Fibroblast of lung (primary cell): Measurements from ENCODE around the gene H6PD.

Experiments
- EZH2 ChIP-seq: IDR thresholded peaks from 2 replicates; pipeline ENCODE4 v1.5.1; 2012; ENCODE audit warnings: low read length, control low read depth, mild to moderate bottlenecking; ENCODE audit errors: missing control alignments
- TF ChIP-seq, protein P1 (sequence below), 2 donors: IDR thresholded peaks in 1 of 2; conservative IDR thresholded peaks in 1 of 2; 1 replicate in 1 of 2; 2 replicates in 1 of 2; pipeline ENCODE4 v1.5.1; 2011 to 2012; ENCODE audit warnings: low read length in 2 of 2, control low read depth in 1 of 2, inconsistent platforms in 1 of 2, low read depth in 1 of 2, mild to moderate bottlenecking in 1 of 2

DNA sequence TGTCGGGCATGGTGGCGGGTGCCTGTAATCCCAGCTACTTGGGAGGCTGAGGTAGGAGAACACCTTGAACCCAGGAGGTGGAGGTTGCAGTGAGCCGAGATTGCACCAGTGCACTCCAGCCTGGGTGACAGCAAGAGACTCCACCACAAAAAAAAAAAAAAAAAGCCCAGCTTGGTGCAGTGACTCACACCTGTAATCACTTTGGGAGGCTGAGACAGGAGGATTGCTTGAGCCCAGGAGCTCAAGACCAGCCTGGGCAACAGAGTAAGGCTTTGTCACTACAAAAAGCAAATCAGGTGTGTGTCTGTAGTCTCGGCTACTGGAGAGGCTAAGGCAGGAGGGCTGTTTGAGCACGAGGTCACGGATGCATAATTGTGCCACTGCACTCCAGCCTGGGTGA lies 5.0 kb upstream of the H6PD start:
- TF ChIP-seq, protein P1, sequence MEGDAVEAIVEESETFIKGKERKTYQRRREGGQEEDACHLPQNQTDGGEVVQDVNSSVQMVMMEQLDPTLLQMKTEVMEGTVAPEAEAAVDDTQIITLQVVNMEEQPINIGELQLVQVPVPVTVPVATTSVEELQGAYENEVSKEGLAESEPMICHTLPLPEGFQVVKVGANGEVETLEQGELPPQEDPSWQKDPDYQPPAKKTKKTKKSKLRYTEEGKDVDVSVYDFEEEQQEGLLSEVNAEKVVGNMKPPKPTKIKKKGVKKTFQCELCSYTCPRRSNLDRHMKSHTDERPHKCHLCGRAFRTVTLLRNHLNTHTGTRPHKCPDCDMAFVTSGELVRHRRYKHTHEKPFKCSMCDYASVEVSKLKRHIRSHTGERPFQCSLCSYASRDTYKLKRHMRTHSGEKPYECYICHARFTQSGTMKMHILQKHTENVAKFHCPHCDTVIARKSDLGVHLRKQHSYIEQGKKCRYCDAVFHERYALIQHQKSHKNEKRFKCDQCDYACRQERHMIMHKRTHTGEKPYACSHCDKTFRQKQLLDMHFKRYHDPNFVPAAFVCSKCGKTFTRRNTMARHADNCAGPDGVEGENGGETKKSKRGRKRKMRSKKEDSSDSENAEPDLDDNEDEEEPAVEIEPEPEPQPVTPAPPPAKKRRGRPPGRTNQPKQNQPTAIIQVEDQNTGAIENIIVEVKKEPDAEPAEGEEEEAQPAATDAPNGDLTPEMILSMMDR (conservative IDR thresholded peaks at IDR 0.05 in 1 of 2, IDR thresholded peaks at IDR 0.05 in 1 of 2; ENCODE audit: low read depth in 1 of 2, low read length in 2 of 2): no peak
- no peak for TF ChIP-seq EZH2
